ENCODE measurements around the gene CD2BP2. TPM values are rescaled to one million over a fixed set of nuclear protein-coding genes. Genes with fewer than 3 reads are reported as not detected.
A peak's percentile ranks its signal among the peaks of the same experiment; 100 is the strongest.

The CD2BP2 gene
- total RNA-seq: 10 to 100 TPM; 24.2 to 63.7 (median 38.8) TPM

GRCh38 chr16:30355144-30355953 is at the start of gene CD2BP2:
TSS of gene CD2BP2 (minus strand) at chr16:30355308. CDS start at chr16:30354681, 627 bp downstream.
- Histone ChIP-seq H3K4me3 (peak within 1 kb of the TSS; percentile 66 to 99 (median 82)), H3K27me3 (no peaks in the 10 kb centered on the region), H3K27ac (peak within 1 kb of the TSS; percentile 93 to 97 (median 96)), H3K9me3 (no peaks in the 10 kb centered on the region), H3K36me3 (peaks cover 25 to 72% (median 62%) of the 10 kb centered on the region in 4 donors), H3K4me1 (peaks cover 42 to 58% (median 43%) of the 10 kb centered on the region in 4 donors)
- TF ChIP-seq EP300 (IDR thresholded peaks at IDR 0.05): peak in 2 of 4 donors; percentile 59 to 75
- peak in 3 of 4 donors; percentile 33 to 76 (median 58) for TF ChIP-seq POLR2A (IDR thresholded peaks at IDR 0.05)
- no peak for TF ChIP-seq CTCF (IDR thresholded peaks at IDR 0.05)
- TF ChIP-seq POLR2AphosphoS5 (IDR thresholded peaks at IDR 0.05): peak; percentile 90 to 97
- WGBS, 2 donors: 1 to 2% methylated on average over 37 to 43 of the region's 45 CpGs
- ATAC-seq (ENCODE audit: low FRiP score in 2 of 2) (peak; percentile 93 to 95), DNase-seq (peak; percentile 95 to 97)

GRCh38 chr16:30401768-30402425 is 46.8 kb upstream of the CD2BP2 start:
- Histone ChIP-seq H3K9me3 (no peaks in the 10 kb centered on the region), H3K4me3 (no peak overlapping the region), H3K36me3 (peaks cover 0 to 18% (median 10%) of the 10 kb centered on the region in 4 donors), H3K4me1 (peaks cover 4 to 34% (median 9%) of the 10 kb centered on the region in 4 donors), H3K27me3 (no peaks in the 10 kb centered on the region), H3K27ac (no peak overlapping the region)
- TF ChIP-seq CTCF (IDR thresholded peaks at IDR 0.05): no peak
- no peak for TF ChIP-seq EP300 (IDR thresholded peaks at IDR 0.05)
- WGBS, 2 donors: 70 to 82% methylated on average over 8 of the region's 8 CpGs
- no peak for DNase-seq
- no peak for ATAC-seq (ENCODE audit: low FRiP score in 2 of 2)

- peaks cover 0 to 18% (median 10%) of the 10 kb centered on the region in 4 donors for H3K36me3 ChIP-seq
- peaks cover 13 to 51% (median 19%) of the 10 kb centered on the region in 4 donors for H3K4me1 ChIP-seq
- no peak for ATAC-seq (ENCODE audit: low FRiP score in 2 of 2)
- no peaks in the 10 kb centered on the region for H3K27me3 ChIP-seq
- WGBS, 2 donors: 19 to 37% methylated on average over 4 to 12 of the region's 12 CpGs
- peak overlapping the region; percentile 65 to 88 (median 74) for H3K27ac ChIP-seq
- TF ChIP-seq POLR2AphosphoS5 (IDR thresholded peaks at IDR 0.05) (no peak), EP300 (IDR thresholded peaks at IDR 0.05) (no peak), POLR2A (IDR thresholded peaks at IDR 0.05) (no peak), CTCF (IDR thresholded peaks at IDR 0.05) (no peak)
- DNase-seq: no peak
- no peaks in the 10 kb centered on the region for H3K9me3 ChIP-seq
- peak overlapping the region; percentile 20 to 77 (median 66) for H3K4me3 ChIP-seq
Observed at GRCh38 chr16:30399435-30400186, 44.5 kb upstream of the CD2BP2 start.

- ATAC-seq (ENCODE audit: low FRiP score in 2 of 2) (no peak), DNase-seq (peak in 1 of 2 donors; percentile 55)
- H3K27ac ChIP-seq: peak overlapping the region in 2 of 4 donors; percentile 79 to 88
- no peaks in the 10 kb centered on the region for H3K9me3 ChIP-seq
- 84 to 90% methylated on average over 13 to 23 of the region's 23 CpGs for WGBS, 2 donors
- peaks cover 0 to 18% (median 10%) of the 10 kb centered on the region in 4 donors for H3K36me3 ChIP-seq
- TF ChIP-seq POLR2A (IDR thresholded peaks at IDR 0.05) (no peak), POLR2AphosphoS5 (IDR thresholded peaks at IDR 0.05) (no peak), CTCF (IDR thresholded peaks at IDR 0.05) (no peak), EP300 (IDR thresholded peaks at IDR 0.05) (no peak)
- no peak overlapping the region for H3K4me3 ChIP-seq
- peaks cover 17 to 56% (median 22%) of the 10 kb centered on the region in 4 donors for H3K4me1 ChIP-seq
- no peaks in the 10 kb centered on the region for H3K27me3 ChIP-seq
Observed at GRCh38 chr16:30398661-30399434, 43.7 kb upstream of the CD2BP2 start.

All from upper lobe of left lung (tissue), 6 donors.